ENCODE measurements around the gene ARNT2. TPM values are rescaled to one million over a fixed set of nuclear protein-coding genes. Genes with fewer than 3 reads are reported as not detected.

ARNT2 gene
- total and polyA plus RNA-seq, 12 donors, result 0.71 to 6.7 (median 4.0) TPM

DNA sequence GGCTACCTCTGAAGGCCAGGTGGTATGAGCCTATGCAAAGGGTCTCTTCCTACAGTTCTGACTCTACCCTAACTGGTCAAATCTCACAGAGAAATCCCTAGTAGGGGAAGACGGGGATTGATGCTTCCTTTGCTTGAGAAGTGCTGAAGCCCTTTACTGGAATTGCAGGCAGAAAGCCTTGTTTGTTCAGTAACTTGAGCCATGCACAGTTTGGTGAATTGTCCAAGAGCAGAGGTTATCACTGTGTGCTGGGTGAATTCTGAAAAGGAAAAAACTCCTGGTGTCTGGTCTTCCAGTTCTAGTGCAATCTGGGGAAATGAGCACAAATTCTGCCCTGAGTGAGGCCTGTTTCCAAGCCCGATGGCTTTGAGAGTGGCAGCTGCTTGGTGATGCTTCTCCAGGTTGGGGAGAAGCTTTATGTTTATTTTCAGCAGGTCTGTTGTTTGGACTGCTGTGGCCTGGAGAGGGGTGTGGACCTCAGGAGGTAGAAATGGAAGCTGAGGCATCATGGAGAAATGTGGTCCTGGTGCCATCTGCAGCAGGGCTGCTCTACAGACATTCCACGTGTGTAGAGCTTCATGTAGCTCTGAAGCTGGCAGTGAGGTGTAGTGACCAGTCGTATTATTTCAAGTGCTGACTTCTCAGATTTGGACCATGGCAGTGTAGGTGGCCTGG, 60.9 kb downstream of the ARNT2 start:
- intact Hi-C loops (cut with DNase I), result loop anchor here in 1 of 10 donors (10.0 kb wide), 1 partner anchor 490 kb away; no protein-coding TSS in a partner anchor
- Histone ChIP-seq H3K27ac (no peak overlapping the region), H3K4me1 (peaks cover 0 to 13% (median 0%) of the 10 kb centered on the region in 9 donors), H3K27me3 (peaks cover 0 to 83% (median 3%) of the 10 kb centered on the region in 7 donors), H3K9me3 (no peaks in the 10 kb centered on the region), H3K4me3 (no peak overlapping the region), H3K36me3 (no peaks in the 10 kb centered on the region)
- DNase-seq, result no peak
- TF ChIP-seq CTCF (IDR thresholded peaks at IDR 0.05), result no peak
- 81 to 86% methylated on average over 4 of the region's 4 CpGs for WGBS, 2 donors
- ATAC-seq, result no peak

GRCh38 chr15:80465626-80466005, 61.4 kb downstream of the ARNT2 start:
- H3K9me3 ChIP-seq, result no peaks in the 10 kb centered on the region
- intact Hi-C loops (cut with DNase I), result loop anchor here in 1 of 10 donors (10.0 kb wide), 1 partner anchor 489 kb away; no protein-coding TSS in a partner anchor
- H3K27ac ChIP-seq, result no peak overlapping the region
- no peak overlapping the region for H3K4me3 ChIP-seq
- no peak for DNase-seq
- no peak for TF ChIP-seq CTCF (IDR thresholded peaks at IDR 0.05)
- peaks cover 0 to 13% (median 0%) of the 10 kb centered on the region in 9 donors for H3K4me1 ChIP-seq
- peaks cover 0 to 85% (median 5%) of the 10 kb centered on the region in 7 donors for H3K27me3 ChIP-seq
- WGBS, 2 donors, result 87 to 95% methylated on average over 5 of the region's 5 CpGs
- no peak for ATAC-seq
- no peaks in the 10 kb centered on the region for H3K36me3 ChIP-seq

DNA sequence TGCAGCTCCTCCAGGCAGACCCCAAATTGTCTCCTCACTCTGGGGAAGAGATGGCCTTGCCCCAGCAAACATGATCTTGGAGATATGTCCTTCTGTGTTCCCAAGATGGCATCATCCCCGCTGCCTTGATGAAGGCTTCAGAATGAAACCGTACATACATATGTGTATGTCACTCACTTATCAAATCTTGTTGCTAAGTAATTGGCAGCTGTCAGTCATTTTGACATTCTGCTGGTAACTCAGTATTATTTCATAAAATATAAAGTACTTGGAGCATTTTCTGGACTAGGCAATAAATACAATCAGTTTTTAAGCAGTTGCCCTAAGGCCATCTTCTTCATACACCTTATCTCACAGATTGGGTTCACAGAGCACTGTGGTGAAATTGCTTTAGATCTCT, 62.4 kb downstream of the ARNT2 start:
- no peak for ATAC-seq
- Histone ChIP-seq H3K9me3 (no peaks in the 10 kb centered on the region), H3K4me1 (peaks cover 0 to 5% (median 0%) of the 10 kb centered on the region in 9 donors), H3K4me3 (no peak overlapping the region), H3K27ac (no peak overlapping the region), H3K27me3 (peaks cover 0 to 89% (median 6%) of the 10 kb centered on the region in 7 donors), H3K36me3 (no peaks in the 10 kb centered on the region)
- DNase-seq, result no peak
- 95% methylated on average over 2 of the region's 2 CpGs for WGBS, 2 donors
- no peak for TF ChIP-seq CTCF (IDR thresholded peaks at IDR 0.05)
- intact Hi-C loops (cut with DNase I), result loop anchor here in 1 of 10 donors (10.0 kb wide), 1 partner anchor 488 kb away; no protein-coding TSS in a partner anchor

GRCh38 chr15:80467311-80467714, 63.1 kb downstream of the ARNT2 start:
- ATAC-seq, result peak in 2 of 8 donors; percentile 31 to 59
- Histone ChIP-seq H3K36me3 (no peaks in the 10 kb centered on the region), H3K27me3 (peaks cover 0 to 81% (median 6%) of the 10 kb centered on the region in 7 donors), H3K4me3 (no peak overlapping the region), H3K4me1 (peaks cover 0 to under 1% (median 0%) of the 10 kb centered on the region in 9 donors), H3K9me3 (no peaks in the 10 kb centered on the region), H3K27ac (no peak overlapping the region)
- DNase-seq, result no peak
- no peak for TF ChIP-seq CTCF (IDR thresholded peaks at IDR 0.05)
- 67 to 70% methylated on average over 16 of the region's 16 CpGs for WGBS, 2 donors
- intact Hi-C loops (cut with DNase I), result loop anchor here in 1 of 10 donors (10.0 kb wide), 1 partner anchor 487 kb away; no protein-coding TSS in a partner anchor
